Measurements from ENCODE around the gene FAR2. TPM values are rescaled to one million over a fixed set of nuclear protein-coding genes. Genes with fewer than 3 reads are reported as not detected.

The FAR2 gene
- total RNA-seq, 1 donor: 22.5 TPM

GRCh38 chr12:29212682-29213403, 63.8 kb downstream of the FAR2 start:
- H3K4me3 ChIP-seq (ENCODE audit: low read depth, low read length): no peak overlapping the region
- TF ChIP-seq CTCF (IDR thresholded peaks at IDR 0.05; ENCODE audit: insufficient read depth, low read length): no peak
- peak; percentile 21 for DNase-seq (ENCODE audit: low read depth)

DNA sequence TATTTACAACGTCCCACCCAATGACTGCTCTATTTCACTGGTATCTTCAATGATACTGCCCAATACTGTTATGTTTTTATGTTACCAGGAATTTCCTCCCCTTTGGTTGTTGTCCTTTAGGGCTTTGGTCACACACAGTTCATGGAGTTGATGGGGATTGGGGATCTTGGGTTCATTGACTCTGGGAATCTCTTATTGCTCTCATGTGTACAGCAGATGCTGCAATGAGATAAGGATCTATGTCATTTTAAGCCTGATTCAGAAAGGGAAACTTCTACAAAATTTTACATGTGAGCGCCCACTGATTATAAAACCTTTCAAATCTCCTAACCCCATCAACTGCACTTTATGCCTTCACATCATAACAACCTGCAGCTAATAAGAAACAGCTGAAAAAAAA, 67.2 kb downstream of the FAR2 start:
- no peak for DNase-seq (ENCODE audit: low read depth)
- no peak overlapping the region for H3K4me3 ChIP-seq (ENCODE audit: low read depth, low read length)
- no peak for TF ChIP-seq CTCF (IDR thresholded peaks at IDR 0.05; ENCODE audit: insufficient read depth, low read length)

DNA sequence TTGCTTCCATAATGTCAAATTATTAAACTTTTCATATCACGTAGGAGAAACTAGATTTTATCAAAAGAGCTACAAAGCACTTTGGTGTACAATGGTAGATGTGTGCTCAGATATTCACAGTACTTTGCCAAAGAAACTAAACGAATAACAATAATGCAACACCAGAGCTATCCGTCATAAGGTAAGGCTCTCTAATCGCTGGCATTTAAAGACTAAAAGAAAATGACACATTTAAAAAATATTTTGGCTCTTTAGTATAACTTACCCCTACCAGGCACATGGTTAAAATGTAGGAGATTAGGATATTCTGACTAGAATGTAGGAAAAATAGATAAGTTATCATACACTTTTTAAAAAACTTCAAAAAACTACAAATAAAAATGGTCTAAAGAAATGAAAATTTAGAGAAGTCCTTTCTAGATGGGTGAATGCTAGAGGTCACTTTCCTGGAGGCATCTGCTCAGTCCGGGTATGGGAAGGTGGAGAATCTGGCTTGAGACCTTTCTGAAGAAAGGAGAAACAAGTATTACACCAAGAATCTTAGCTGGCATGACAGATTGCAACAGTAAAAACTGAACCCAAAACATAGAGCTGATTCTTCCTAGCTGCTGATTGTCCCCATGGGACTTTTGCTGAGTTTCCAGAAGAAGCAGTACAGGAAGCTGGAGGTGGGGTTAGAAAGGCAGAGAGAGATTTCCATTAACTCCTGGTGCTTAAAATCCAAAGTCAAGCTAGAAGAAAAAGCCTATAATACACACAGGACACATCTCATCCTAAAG, 67.9 kb downstream of the FAR2 start:
- H3K4me3 ChIP-seq (ENCODE audit: low read depth, low read length): no peak overlapping the region
- TF ChIP-seq CTCF (IDR thresholded peaks at IDR 0.05; ENCODE audit: insufficient read depth, low read length): no peak
- peak; percentile 60 for DNase-seq (ENCODE audit: low read depth)

DNA sequence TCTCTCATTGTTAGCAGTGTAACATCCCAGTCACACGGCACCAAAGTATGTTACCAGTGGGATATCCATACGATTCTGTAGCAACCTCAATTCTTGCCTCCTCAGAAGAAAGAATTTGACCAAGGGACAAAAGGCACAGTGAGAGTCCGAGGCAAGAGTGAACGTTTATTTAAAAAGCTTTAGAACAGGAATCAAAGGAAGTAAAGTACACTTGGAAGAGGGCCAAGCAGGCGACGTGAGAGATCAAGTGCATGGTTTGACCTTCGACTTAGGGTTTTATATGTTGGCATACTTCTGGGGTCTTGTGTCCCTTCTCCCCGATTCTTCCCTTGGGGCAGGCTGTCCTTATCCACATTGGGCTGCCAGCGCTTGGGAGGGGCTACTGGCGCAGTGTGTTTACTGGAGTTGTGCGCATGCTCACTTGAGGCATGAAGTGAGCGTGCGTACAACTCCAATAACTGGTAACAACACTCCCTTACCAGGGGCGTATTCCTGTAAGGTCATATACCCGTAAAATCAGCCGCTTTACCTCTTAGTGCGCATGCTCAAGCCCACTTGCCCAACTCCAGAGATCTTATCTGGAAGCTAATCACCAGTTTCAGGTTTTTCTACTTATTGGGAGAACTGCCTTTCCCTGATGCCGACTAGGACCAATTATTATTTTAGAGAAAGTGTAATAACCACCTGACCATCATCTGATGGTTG, 71.7 kb downstream of the FAR2 start:
- H3K4me3 ChIP-seq (ENCODE audit: low read depth, low read length): no peak overlapping the region
- no peak for DNase-seq (ENCODE audit: low read depth)
- TF ChIP-seq CTCF (IDR thresholded peaks at IDR 0.05; ENCODE audit: insufficient read depth, low read length): no peak

GRCh38 chr12:29222200-29222599, 73.1 kb downstream of the FAR2 start:
- H3K4me3 ChIP-seq (ENCODE audit: low read depth, low read length): no peak overlapping the region
- no peak for DNase-seq (ENCODE audit: low read depth)
- no peak for TF ChIP-seq CTCF (IDR thresholded peaks at IDR 0.05; ENCODE audit: insufficient read depth, low read length)

GRCh38 chr12:29223426-29223825, 74.3 kb downstream of the FAR2 start:
- DNase-seq (ENCODE audit: low read depth): no peak
- TF ChIP-seq CTCF (IDR thresholded peaks at IDR 0.05; ENCODE audit: insufficient read depth, low read length): no peak

More at GRCh38 chr12:29223426-29223825, 74.3 kb downstream of the FAR2 start:
- no peak overlapping the region for H3K4me3 ChIP-seq (ENCODE audit: low read depth, low read length)
